Mesenchymal stem cell (in vitro differentiated cells and primary cell): ENCODE data around the gene APP.
A peak's percentile ranks its signal among the peaks of the same experiment; 100 is the strongest.

Experiments
- DNase-seq: peaks from one replicate; pipeline ENCODE4 v3.0.0-alpha.2; 2013
- H2AFZ ChIP-seq: one replicate; pipeline ENCODE4 v1.6.1; 2013; ENCODE audit warnings: low read depth, mild to moderate bottlenecking, control low read depth, inconsistent platforms, low read length, moderate library complexity
- H2AK5ac ChIP-seq: 2 replicates; pipeline ENCODE4 v1.6.1; 2013; ENCODE audit warnings: low read length, moderate library complexity, mild to moderate bottlenecking, inconsistent platforms; ENCODE audit not compliant: severe bottlenecking
- H2BK120ac ChIP-seq: one replicate; pipeline ENCODE4 v1.6.1; 2013; ENCODE audit warnings: low read depth, mild to moderate bottlenecking, inconsistent platforms, low read length, moderate library complexity
- H2BK12ac ChIP-seq, 2 experiments: one replicate each; pipeline ENCODE4 v1.6.1; 2013; ENCODE audit warnings: inconsistent platforms in 2 of 2, low read length in 2 of 2, mild to moderate bottlenecking in 2 of 2, moderate library complexity in 2 of 2, control low read depth in 1 of 2
- H2BK15ac ChIP-seq: one replicate; pipeline ENCODE4 v1.6.1; 2013; ENCODE audit warnings: mild to moderate bottlenecking, low read depth, inconsistent platforms; ENCODE audit not compliant: poor library complexity, severe bottlenecking
- H2BK5ac ChIP-seq: 2 replicates; pipeline ENCODE4 v1.6.1; 2013; ENCODE audit warnings: low read depth, mild to moderate bottlenecking, low read length, control low read depth, inconsistent platforms; ENCODE audit not compliant: poor library complexity, severe bottlenecking
- H3K14ac ChIP-seq, 2 experiments: one replicate each; pipeline ENCODE4 v1.6.1; 2013; ENCODE audit warnings: inconsistent platforms in 2 of 2, low read length in 2 of 2, control low read depth in 1 of 2, mild to moderate bottlenecking in 1 of 2, moderate library complexity in 1 of 2
- H3K18ac ChIP-seq, 2 experiments: one replicate each; pipeline ENCODE4 v1.6.1; 2013; ENCODE audit warnings: inconsistent platforms in 2 of 2, low read length in 2 of 2, control low read depth in 1 of 2, low read depth in 1 of 2, mild to moderate bottlenecking in 1 of 2
- H3K23ac ChIP-seq, 2 experiments: one replicate each; pipeline ENCODE4 v1.6.1; 2013; ENCODE audit warnings: inconsistent platforms in 2 of 2, low read length in 2 of 2, mild to moderate bottlenecking in 2 of 2, moderate library complexity in 2 of 2, control low read depth in 1 of 2
- H3K27ac ChIP-seq: 2 replicates; pipeline ENCODE4 v1.5.1; 2013; ENCODE audit warnings: mild to moderate bottlenecking, moderate library complexity, low read length, control low read depth, inconsistent platforms; ENCODE audit not compliant: poor library complexity, severe bottlenecking
- H3K27me3 ChIP-seq, 2 experiments: 2 replicates each; pipeline versions ENCODE4 v1.6.1 to v1.7.0; 2013; ENCODE audit warnings: low read length in 2 of 2, mild to moderate bottlenecking in 2 of 2, moderate library complexity in 2 of 2, control low read depth in 1 of 2, inconsistent platforms in 1 of 2; ENCODE audit not compliant: control insufficient read depth in 1 of 2, insufficient read depth in 1 of 2
- H3K36me3 ChIP-seq, 2 experiments: 2 replicates each; pipeline versions ENCODE4 v1.6.1 to v1.7.0; 2013; ENCODE audit warnings: low read length in 2 of 2, control low read depth in 1 of 2, inconsistent platforms in 1 of 2, low read depth in 1 of 2, mild to moderate bottlenecking in 1 of 2; ENCODE audit not compliant: insufficient read depth in 2 of 2, control insufficient read depth in 1 of 2
- H3K4ac ChIP-seq, 2 experiments: one replicate each; pipeline ENCODE4 v1.6.1; 2013; ENCODE audit warnings: inconsistent platforms in 2 of 2, low read length in 2 of 2, mild to moderate bottlenecking in 2 of 2, moderate library complexity in 2 of 2, control low read depth in 1 of 2, low read depth in 1 of 2
- H3K4me1 ChIP-seq: 2 replicates; pipeline ENCODE4 v1.6.1; 2013; ENCODE audit warnings: low read depth, low read length, control low read depth; ENCODE audit not compliant: control insufficient read depth, insufficient read depth
- H3K4me2 ChIP-seq: 2 replicates; pipeline ENCODE4 v1.6.1; 2013; ENCODE audit warnings: low read length, mild to moderate bottlenecking, inconsistent platforms; ENCODE audit not compliant: poor library complexity, severe bottlenecking
- H3K4me3 ChIP-seq, 2 experiments: 2 replicates each; pipeline versions ENCODE4 v1.5.1 to v1.7.0; 2013; ENCODE audit warnings: low read length in 2 of 2, mild to moderate bottlenecking in 2 of 2, control low read depth in 1 of 2, low read depth in 1 of 2; ENCODE audit not compliant: insufficient read depth in 1 of 2
- H3K79me1 ChIP-seq: replicated peaks from 2 replicates; pipeline ENCODE4 v1.6.1; 2013; ENCODE audit warnings: mild to moderate bottlenecking, control low read depth, low read length, inconsistent platforms; ENCODE audit not compliant: poor library complexity, severe bottlenecking
- H3K9ac ChIP-seq: 2 replicates; pipeline ENCODE4 v1.7.0; 2013; ENCODE audit warnings: mild to moderate bottlenecking, low read length, moderate library complexity
- H3K9me3 ChIP-seq: 2 replicates; pipeline ENCODE4 v1.7.0; 2013; ENCODE audit warnings: mild to moderate bottlenecking, low read length; ENCODE audit not compliant: control insufficient read depth
- H4K8ac ChIP-seq: one replicate; pipeline ENCODE4 v1.6.1; 2013; ENCODE audit warnings: inconsistent platforms, mild to moderate bottlenecking, low read length, moderate library complexity
- H4K91ac ChIP-seq: one replicate; pipeline ENCODE4 v1.6.1; 2013; ENCODE audit warnings: mild to moderate bottlenecking, low read length, inconsistent platforms
- WGBS: methylation state at CpG from one replicate; pipeline ENCODE4 v1.1.7; 2013; ENCODE audit warnings: mixed read lengths; 5-methylcytosine and 5-hydroxymethylcytosine counted together

APP gene

GRCh38 chr21:25949701-25950100 lies 220.9 kb downstream of the APP start:
- Histone ChIP-seq H4K91ac (no peak overlapping the region), H2AFZ (no peak overlapping the region), H3K79me1 (peaks cover 9% of the 10 kb centered on the region), H3K4me3 (no peak overlapping the region), H2BK15ac (no peak overlapping the region), H3K4me1 (no peaks in the 10 kb centered on the region), H3K14ac (no peak overlapping the region), H3K27ac (no peak overlapping the region), H3K27me3 (no peaks in the 10 kb centered on the region), H3K9me3 (peaks cover 9% of the 10 kb centered on the region), H2BK120ac (no peak overlapping the region), H3K36me3 (peaks cover 10 to 79% of the 10 kb centered on the region in 2 experiments), H3K9ac (no peak overlapping the region), H2BK5ac (no peak overlapping the region), H3K4ac (no peak overlapping the region), H3K18ac (no peak overlapping the region), H3K4me2 (no peak overlapping the region), H3K23ac (no peak overlapping the region), H2AK5ac (no peak overlapping the region), H2BK12ac (no peak overlapping the region), H4K8ac (no peak overlapping the region)
- no peak for DNase-seq
- WGBS = no CpG with 5 or more reads among the region's 1 CpG

GRCh38 chr21:25944672-25945213 lies 225.8 kb downstream of the APP start:
- Histone ChIP-seq H3K36me3 (peaks cover 7 to 44% of the 10 kb centered on the region in 2 experiments), H3K27me3 (no peaks in the 10 kb centered on the region), H3K9ac (peak overlapping the region; percentile 11), H2BK120ac (no peak overlapping the region), H3K27ac (no peak overlapping the region), H3K18ac (no peak overlapping the region), H2AK5ac (no peak overlapping the region), H3K4me1 (no peaks in the 10 kb centered on the region), H2AFZ (no peak overlapping the region), H3K79me1 (peaks cover 14% of the 10 kb centered on the region), H2BK5ac (no peak overlapping the region), H3K4ac (no peak overlapping the region), H3K9me3 (peaks cover 9% of the 10 kb centered on the region), H2BK12ac (no peak overlapping the region), H3K4me2 (no peak overlapping the region), H4K91ac (no peak overlapping the region), H2BK15ac (no peak overlapping the region), H4K8ac (no peak overlapping the region), H3K4me3 (no peak overlapping the region), H3K23ac (no peak overlapping the region), H3K14ac (no peak overlapping the region)
- DNase-seq = no peak
- WGBS = 85% methylated on average over 3 of the region's 3 CpGs

- Histone ChIP-seq H3K9ac (no peak overlapping the region), H4K8ac (no peak overlapping the region), H2BK12ac (no peak overlapping the region), H3K9me3 (peaks cover 9% of the 10 kb centered on the region), H3K14ac (no peak overlapping the region), H3K36me3 (peaks cover 7 to 37% of the 10 kb centered on the region in 2 experiments), H2AK5ac (no peak overlapping the region), H3K4me2 (no peak overlapping the region), H4K91ac (no peak overlapping the region), H3K79me1 (peaks cover 14% of the 10 kb centered on the region), H2BK15ac (no peak overlapping the region), H3K4me3 (no peak overlapping the region), H3K23ac (no peak overlapping the region), H3K18ac (no peak overlapping the region), H2BK5ac (no peak overlapping the region), H3K27ac (no peak overlapping the region), H2BK120ac (no peak overlapping the region), H3K4ac (no peak overlapping the region), H2AFZ (no peak overlapping the region), H3K27me3 (no peaks in the 10 kb centered on the region), H3K4me1 (no peaks in the 10 kb centered on the region)
- DNase-seq = no peak
- 92% methylated on average over 5 of the region's 7 CpGs for WGBS
These were observed 226.5 kb downstream of the APP start for GRCh38 chr21:25944082-25944481.

GRCh38 chr21:25942135-25942534 lies 228.4 kb downstream of the APP start:
- 96% methylated on average over 9 of the region's 9 CpGs for WGBS
- peaks cover 19% of the 10 kb centered on the region for H3K79me1 ChIP-seq

More at GRCh38 chr21:25942135-25942534, 228.4 kb downstream of the APP start:
- Histone ChIP-seq H3K14ac (no peak overlapping the region), H2BK5ac (no peak overlapping the region), H3K18ac (no peak overlapping the region), H3K4me2 (no peak overlapping the region), H4K8ac (no peak overlapping the region), H2BK120ac (no peak overlapping the region), H3K9me3 (peaks cover 9% of the 10 kb centered on the region), H2AFZ (no peak overlapping the region), H3K27ac (no peak overlapping the region), H3K4me3 (no peak overlapping the region), H3K4ac (no peak overlapping the region), H2BK12ac (no peak overlapping the region), H3K27me3 (no peaks in the 10 kb centered on the region), H2AK5ac (no peak overlapping the region), H3K36me3 (peaks cover 7 to 25% of the 10 kb centered on the region in 2 experiments), H4K91ac (no peak overlapping the region), H3K23ac (no peak overlapping the region), H3K4me1 (no peaks in the 10 kb centered on the region), H2BK15ac (no peak overlapping the region), H3K9ac (no peak overlapping the region)
- DNase-seq = no peak
